HCT116 (cell line): Measurements from ENCODE around the gene TRIM72. TPM values are rescaled to one million over a fixed set of nuclear protein-coding genes. Genes with fewer than 3 reads are reported as not detected.

Experiments
- ATAC-seq: fragments of 200-7000 bp; cut with Tn5 transposase; 2 replicates; pipeline ENCODE4 v1.9.1; 2020; ENCODE audit warnings: mild to moderate bottlenecking, moderate library complexity
- Bru-seq: library from RNA; stranded (reverse); fragments of 400-500 nt; gene quantifications from one replicate; lab custom pipeline; 2021; lab: Mats Ljungman, UMichigan
- BruChase-seq, 2 experiments: library from RNA; stranded (reverse); fragments of 400-500 nt; gene quantifications; one replicate each; lab custom pipeline; 2021; lab: Mats Ljungman, UMichigan
- BruUV-seq: library from RNA; stranded (reverse); fragments of 400-500 nt; replicated peaks from 2 replicates; lab custom pipeline; 2021; lab: Mats Ljungman, UMichigan
- CTCF ChIA-PET: fragments of 300-600 bp; sonication (Branson Sonifier 250); formaldehyde crosslinking; loops from one replicate; lab custom pipeline; 2021; ENCODE audit warnings: antibody characterized with exemption; lab: Charles Lee
- POLR2A ChIA-PET: fragments of 300-600, 350-600 bp; sonication (Branson Sonifier 250); formaldehyde crosslinking; loops from one replicate; lab custom pipeline; 2021; ENCODE audit warnings: antibody characterized with exemption; lab: Charles Lee
- RAD21 ChIA-PET, 2 experiments: fragments of 300-600 bp; sonication (Branson Sonifier 250); formaldehyde crosslinking; loops; one replicate each; lab custom pipeline; 2023; ENCODE audit warnings: low total read pairs in 2 of 2; ENCODE audit not compliant: uncharacterized antibody in 2 of 2, unreplicated experiment in 2 of 2, low non-redundant PET in 1 of 2; lab: Charles Lee
- DNase-seq: peaks from one replicate; pipeline ENCODE4 v3.0.0-alpha.2; 2010; ENCODE audit warnings: low read depth, low spot score
- H2AFZ ChIP-seq: fragments of 200-600 bp; shearing (Covaris generic), sonication (generic); 2 replicates; pipeline ENCODE4 v1.6.1; 2017; ENCODE audit warnings: low read depth, mixed run types, mixed read lengths, antibody characterized with exemption, low read length; ENCODE audit not compliant: poor library complexity, severe bottlenecking
- H3K27ac ChIP-seq: 2 replicates; pipeline ENCODE4 v1.5.1; 2012; ENCODE audit warnings: low read depth, low read length
- H3K27me3 ChIP-seq: fragments of 200-600 bp; sonication (generic); 2 replicates; pipeline ENCODE4 v1.6.1; 2016; ENCODE audit warnings: mixed run types, low read length, mixed read lengths; ENCODE audit not compliant: insufficient read depth
- H3K36me3 ChIP-seq, 2 experiments: fragments of 200-500 bp in 1 of 2; fragments of 200-600 bp in 1 of 2; sonication (Bioruptor generic) in 1 of 2; sonication (generic) in 1 of 2; 2 replicates each; pipeline versions ENCODE4 v1.5.1 to v1.6.1; 2014 to 2016; ENCODE audit warnings: low read length in 2 of 2, inconsistent platforms in 1 of 2, mixed read lengths in 1 of 2, mixed run types in 1 of 2; ENCODE audit not compliant: insufficient read depth in 2 of 2, control insufficient read depth in 1 of 2
- H3K4me1 ChIP-seq, 2 experiments: fragments of 200-600 bp in 1 of 2; sonication (generic) in 1 of 2; 2 replicates each; pipeline versions ENCODE4 v1.5.1 to v1.6.1; 2012 to 2017; ENCODE audit warnings: low read length in 2 of 2, inconsistent platforms in 1 of 2, mild to moderate bottlenecking in 1 of 2, mixed read lengths in 1 of 2, mixed run types in 1 of 2, moderate library complexity in 1 of 2; ENCODE audit not compliant: insufficient read depth in 2 of 2, control insufficient read depth in 1 of 2
- H3K4me2 ChIP-seq: fragments of 200-600 bp; sonication (generic); 2 replicates; pipeline ENCODE4 v1.6.1; 2017; ENCODE audit warnings: mixed run types, low read length, mixed read lengths
- H3K4me3 ChIP-seq, 2 experiments: fragments of 200-600 bp in 1 of 2; sonication (generic) in 1 of 2; replicated peaks in 1 of 2; 2 replicates each; pipeline ENCODE4 v1.5.1; 2011 to 2016; ENCODE audit warnings: low read length in 2 of 2, control low read depth in 1 of 2, low read depth in 1 of 2, mild to moderate bottlenecking in 1 of 2, mixed read lengths in 1 of 2, mixed run types in 1 of 2
- H3K79me2 ChIP-seq: fragments of 200-600 bp; sonication (generic); 2 replicates; pipeline ENCODE4 v1.6.1; 2017; ENCODE audit warnings: mild to moderate bottlenecking, mixed run types, low read length, moderate library complexity, mixed read lengths; ENCODE audit not compliant: insufficient read depth
- H3K9ac ChIP-seq: fragments of 200-600 bp; sonication (generic); 2 replicates; pipeline ENCODE4 v1.6.1; 2016; ENCODE audit warnings: low read length, mixed read lengths
- H3K9me2 ChIP-seq: fragments of 200-600 bp; sonication (generic), shearing (Covaris generic); 2 replicates; pipeline ENCODE4 v1.6.1; 2017; ENCODE audit warnings: mixed run types, mild to moderate bottlenecking, moderate library complexity; ENCODE audit not compliant: insufficient read depth
- H3K9me3 ChIP-seq, 2 experiments: fragments of 200-500 bp in 1 of 2; fragments of 200-600 bp in 1 of 2; sonication (Bioruptor generic) in 1 of 2; sonication (generic) in 1 of 2; 2 replicates each; pipeline ENCODE4 v1.6.1; 2014 to 2017; ENCODE audit warnings: low read length in 2 of 2, mixed read lengths in 2 of 2, inconsistent platforms in 1 of 2, low read depth in 1 of 2, mild to moderate bottlenecking in 1 of 2, mixed run types in 1 of 2, moderate library complexity in 1 of 2; ENCODE audit not compliant: control insufficient read depth in 1 of 2, insufficient read depth in 1 of 2
- H4K20me1 ChIP-seq: fragments of 200-600 bp; sonication (generic), shearing (Covaris generic); 2 replicates; pipeline ENCODE4 v1.6.1; 2017; ENCODE audit warnings: mixed run types, mild to moderate bottlenecking, moderate library complexity; ENCODE audit not compliant: insufficient read depth
- CBX3 ChIP-seq: IDR thresholded peaks from 2 replicates; pipeline ENCODE4 v1.6.1; 2012; ENCODE audit warnings: low read depth
- EZH2phosphoT487 ChIP-seq: fragments of 200-600 bp; IDR thresholded peaks from 2 replicates; pipeline ENCODE4 v1.6.1; 2018; ENCODE audit warnings: antibody characterized with exemption, borderline replicate concordance
- POLR2A ChIP-seq: IDR thresholded peaks from 2 replicates; pipeline ENCODE4 v1.7.0; 2011; ENCODE audit warnings: borderline replicate concordance; ENCODE audit not compliant: insufficient read depth, insufficient read length; ENCODE audit errors: extremely low read depth
- POLR2AphosphoS5 ChIP-seq: IDR thresholded peaks from 2 replicates; pipeline ENCODE4 v1.6.1; 2011; ENCODE audit warnings: mild to moderate bottlenecking, low read depth, low read length, moderate library complexity
- RAD21 ChIP-seq: IDR thresholded peaks from 2 replicates; pipeline ENCODE4 v1.6.1; 2012; ENCODE audit warnings: low read depth, mild to moderate bottlenecking
- SIN3A ChIP-seq: IDR thresholded peaks from 2 replicates; pipeline ENCODE4 v1.6.1; 2012; ENCODE audit warnings: low read depth
- SP1 ChIP-seq: IDR thresholded peaks from 2 replicates; pipeline ENCODE4 v1.6.1; 2012; ENCODE audit warnings: low read depth
- ZFX ChIP-seq: fragments of 450-650 bp; IDR thresholded peaks from 2 replicates; pipeline ENCODE4 v1.6.1; 2017
- intact Hi-C: fragments of 100-400 bp; cut with micrococcal nuclease; formaldehyde crosslinking; loops from 2 replicates; pipeline ENCODE4 v1.10.0; 2022
- long read RNA-seq: library from polyadenylated mRNA; unstranded; transcript quantifications from one replicate; pipeline ENCODE4 v2.0.0, GENCODE V29; 2021; ENCODE audit not compliant: unreplicated experiment
- polyA plus RNA-seq: library from polyadenylated mRNA; unstranded; fragments of >200 nt; gene quantifications from 2 replicates; pipeline ENCODE4 v1.2.1, GENCODE V29; 2012; ENCODE audit warnings: missing spikeins
- total RNA-seq: library from RNA; stranded (reverse); gene quantifications from one replicate; pipeline ENCODE4 v1.2.1, GENCODE V29; 2021; ENCODE audit not compliant: unreplicated experiment
- TF ChIP-seq, protein P1 (sequence below), 3 experiments: fragments of 200-600 bp in 1 of 3; sonication (generic) in 1 of 3; IDR thresholded peaks in 2 of 3; conservative IDR thresholded peaks in 1 of 3; 2 replicates each; pipeline ENCODE4 v1.5.1; 2012 to 2017; ENCODE audit warnings: low read depth in 2 of 3, low read length in 2 of 3, antibody characterized with exemption in 1 of 3, borderline replicate concordance in 1 of 3, control low read depth in 1 of 3, mild to moderate bottlenecking in 1 of 3, mixed read lengths in 1 of 3, mixed run types in 1 of 3, moderate library complexity in 1 of 3; ENCODE audit not compliant: insufficient read depth in 1 of 3
- TF ChIP-seq, protein P2 (sequence below): IDR thresholded peaks from 2 replicates; pipeline ENCODE4 v1.6.1; 2012

The TRIM72 gene, protein sequence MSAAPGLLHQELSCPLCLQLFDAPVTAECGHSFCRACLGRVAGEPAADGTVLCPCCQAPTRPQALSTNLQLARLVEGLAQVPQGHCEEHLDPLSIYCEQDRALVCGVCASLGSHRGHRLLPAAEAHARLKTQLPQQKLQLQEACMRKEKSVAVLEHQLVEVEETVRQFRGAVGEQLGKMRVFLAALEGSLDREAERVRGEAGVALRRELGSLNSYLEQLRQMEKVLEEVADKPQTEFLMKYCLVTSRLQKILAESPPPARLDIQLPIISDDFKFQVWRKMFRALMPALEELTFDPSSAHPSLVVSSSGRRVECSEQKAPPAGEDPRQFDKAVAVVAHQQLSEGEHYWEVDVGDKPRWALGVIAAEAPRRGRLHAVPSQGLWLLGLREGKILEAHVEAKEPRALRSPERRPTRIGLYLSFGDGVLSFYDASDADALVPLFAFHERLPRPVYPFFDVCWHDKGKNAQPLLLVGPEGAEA
- 43.8 TPM for total RNA-seq
- 24.6 and 26.2 TPM in 2 replicates for polyA plus RNA-seq
- percentile 61 among the genes with signal in this experiment for Bru-seq, nascent RNA
- BruChase-seq, experiment 1, labeled RNA remaining after a 6-hour chase: percentile 86 among the genes with signal in this experiment
- percentile 79 among the genes with signal in this experiment for BruChase-seq, experiment 2, labeled RNA remaining after a 2-hour chase
- long read RNA-seq, full-length matches to known transcripts: 8 of 35 reads
- long read RNA-seq, partial matches to known transcripts: 12 of 35 reads
- long read RNA-seq, other reads (novel, unspliced or antisense): 15 of 35 reads

DNA sequence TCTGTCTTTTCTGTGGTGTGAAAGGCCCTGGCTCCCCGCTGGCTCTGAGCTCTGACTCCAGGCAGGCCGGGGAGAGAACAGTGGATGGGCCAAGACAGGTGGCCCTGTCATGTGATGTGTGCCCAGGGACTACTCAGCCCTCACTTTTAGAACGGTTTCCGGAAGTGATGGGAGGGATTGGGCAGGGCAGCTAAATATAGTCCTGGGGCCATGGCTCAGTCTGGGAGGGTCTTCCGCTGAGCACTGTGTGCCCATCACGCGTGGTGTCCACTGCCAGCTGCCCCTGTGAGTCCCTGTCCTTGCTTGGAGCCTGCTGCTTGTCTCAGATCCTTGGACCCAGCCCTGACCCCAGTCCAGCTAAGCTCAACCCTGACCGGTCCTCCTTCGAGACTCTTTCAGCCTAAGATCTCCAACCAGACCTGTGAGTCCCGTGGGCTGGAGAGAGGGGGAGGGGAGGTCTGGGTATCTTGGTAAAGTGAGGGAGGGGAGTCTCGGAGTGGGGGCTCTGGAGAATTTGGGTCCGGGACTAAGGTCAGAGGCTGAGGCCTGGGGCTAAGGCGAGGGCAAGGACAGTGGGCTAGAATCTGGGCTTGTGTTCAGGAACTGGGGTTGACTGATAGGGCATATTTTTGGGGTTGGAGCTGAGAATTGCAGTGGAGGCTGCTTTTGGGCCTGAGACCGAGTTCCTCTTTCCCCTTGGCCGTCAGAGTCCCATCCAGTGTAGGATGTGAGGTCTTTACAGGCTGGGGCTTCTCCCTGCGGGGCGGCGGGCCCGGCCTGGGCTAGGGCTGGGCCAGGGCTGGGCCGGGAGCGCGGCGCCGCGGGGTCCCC is at the start of gene TRIM72:
Gene TRIM72, plus strand, starts transcription at position 243 of the 831 bp plus-strand sequence. CDS start 620 bp downstream, outside the sequence.
- CTCF ChIA-PET: interaction anchor here (0.7 to 1.0 kb wide), 3 partner anchors 119 to 260 kb away, joined by 3 to 4 read pairs (median 3); no protein-coding TSS in a partner anchor
- H2AFZ ChIP-seq: no peak within 1 kb of the TSS

More for the DNA sequence above, at the start of gene TRIM72:
- RAD21 ChIA-PET: no interaction called here
- ATAC-seq: peak; percentile 67
- Histone ChIP-seq H3K27me3 (no peaks in the 10 kb centered on the region), H3K4me3 (peak within 1 kb of the TSS; percentile 89 to 96), H4K20me1 (no peaks in the 10 kb centered on the region), H3K4me1 (peaks cover 9 to 33% of the 10 kb centered on the region in 2 experiments), H3K9me3 (no peaks in the 10 kb centered on the region), H3K9me2 (no peaks in the 10 kb centered on the region), H3K9ac (peak within 1 kb of the TSS; percentile 89), H3K4me2 (peak within 1 kb of the TSS; percentile 100), H3K36me3 (no peaks in the 10 kb centered on the region), H3K79me2 (peaks cover 41% of the 10 kb centered on the region), H3K27ac (peak within 1 kb of the TSS; percentile 95)
- intact Hi-C loops: loop anchor here (5.0 to 10.0 kb wide), 2 partner anchors 168 to 241 kb away; partner anchors contain the start of gene ARMC5
- peak; percentile 82 for TF ChIP-seq POLR2AphosphoS5
- no peak for TF ChIP-seq RAD21
- peak; percentile 31 for TF ChIP-seq POLR2A
- peak; percentile 16; the same call in 1 of the 2 replicates for TF ChIP-seq SP1
- TF ChIP-seq EZH2phosphoT487: no peak
- peak; percentile 78; the same call in 1 of the 2 replicates for TF ChIP-seq SIN3A
- 0 out of 2 replicates have a peak, but pooled peaks have one; percentile 49 for TF ChIP-seq CBX3
- no peak for TF ChIP-seq ZFX
- TF ChIP-seq, protein P1, sequence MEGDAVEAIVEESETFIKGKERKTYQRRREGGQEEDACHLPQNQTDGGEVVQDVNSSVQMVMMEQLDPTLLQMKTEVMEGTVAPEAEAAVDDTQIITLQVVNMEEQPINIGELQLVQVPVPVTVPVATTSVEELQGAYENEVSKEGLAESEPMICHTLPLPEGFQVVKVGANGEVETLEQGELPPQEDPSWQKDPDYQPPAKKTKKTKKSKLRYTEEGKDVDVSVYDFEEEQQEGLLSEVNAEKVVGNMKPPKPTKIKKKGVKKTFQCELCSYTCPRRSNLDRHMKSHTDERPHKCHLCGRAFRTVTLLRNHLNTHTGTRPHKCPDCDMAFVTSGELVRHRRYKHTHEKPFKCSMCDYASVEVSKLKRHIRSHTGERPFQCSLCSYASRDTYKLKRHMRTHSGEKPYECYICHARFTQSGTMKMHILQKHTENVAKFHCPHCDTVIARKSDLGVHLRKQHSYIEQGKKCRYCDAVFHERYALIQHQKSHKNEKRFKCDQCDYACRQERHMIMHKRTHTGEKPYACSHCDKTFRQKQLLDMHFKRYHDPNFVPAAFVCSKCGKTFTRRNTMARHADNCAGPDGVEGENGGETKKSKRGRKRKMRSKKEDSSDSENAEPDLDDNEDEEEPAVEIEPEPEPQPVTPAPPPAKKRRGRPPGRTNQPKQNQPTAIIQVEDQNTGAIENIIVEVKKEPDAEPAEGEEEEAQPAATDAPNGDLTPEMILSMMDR (IDR thresholded peaks at IDR 0.05 in 2 of 3, conservative IDR thresholded peaks at IDR 0.05 in 1 of 3; ENCODE audit: borderline replicate concordance in 1 of 3, insufficient read depth in 1 of 3, low read depth in 2 of 3, low read length in 2 of 3): no peak
- TF ChIP-seq, protein P2, sequence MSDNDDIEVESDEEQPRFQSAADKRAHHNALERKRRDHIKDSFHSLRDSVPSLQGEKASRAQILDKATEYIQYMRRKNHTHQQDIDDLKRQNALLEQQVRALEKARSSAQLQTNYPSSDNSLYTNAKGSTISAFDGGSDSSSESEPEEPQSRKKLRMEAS: peak; percentile 75; the same call in 1 of the 2 replicates
- DNase-seq: peak; percentile 59
- POLR2A ChIA-PET: interaction anchor here (0.7 to 1.9 kb wide), 8 partner anchors 10 to 230 kb away, joined by 3 to 13 read pairs (median 3); partner anchors contain the start of genes FUS, ZNF646 and ZNF668
- BruUV-seq: TSS peak; percentile 80
